ENCODE results near the gene ACOXL. TPM values are rescaled to one million over a fixed set of nuclear protein-coding genes. Genes with fewer than 3 reads are reported as not detected.

The ACOXL gene
- polyA plus RNA-seq, 4 donors, result 0.45 to 0.93 (median 0.73) TPM

GRCh38 chr2:110819711-110820110 lies 87.3 kb downstream of the ACOXL start:
- no peak for DNase-seq (ENCODE audit: low read depth in 4 of 4, low spot score in 3 of 4)

GRCh38 chr2:110820128-110820527 lies 87.8 kb downstream of the ACOXL start:
- no peak for DNase-seq (ENCODE audit: low read depth in 4 of 4, low spot score in 3 of 4)

GRCh38 chr2:110823165-110823564 lies 90.8 kb downstream of the ACOXL start:
- no peak for DNase-seq (ENCODE audit: low read depth in 4 of 4, low spot score in 3 of 4)

- no peak for DNase-seq (ENCODE audit: low read depth in 4 of 4, low spot score in 3 of 4)
These were observed 95.1 kb downstream of the ACOXL start for GRCh38 chr2:110827511-110827910.

GRCh38 chr2:110828330-110828729 lies 96.0 kb downstream of the ACOXL start:
- DNase-seq (ENCODE audit: low read depth in 4 of 4, low spot score in 3 of 4), result no peak

- no peak for DNase-seq (ENCODE audit: low read depth in 4 of 4, low spot score in 3 of 4)
These were observed 97.2 kb downstream of the ACOXL start for GRCh38 chr2:110829413-110830146.

GRCh38 chr2:110832740-110833139 lies 100.4 kb downstream of the ACOXL start:
- no peak for DNase-seq (ENCODE audit: low read depth in 4 of 4, low spot score in 3 of 4)

- DNase-seq (ENCODE audit: low read depth in 4 of 4, low spot score in 3 of 4), result no peak
These were observed 101.9 kb downstream of the ACOXL start for GRCh38 chr2:110834134-110834827.

GRCh38 chr2:110836671-110837070 lies 104.3 kb downstream of the ACOXL start:
- DNase-seq (ENCODE audit: low read depth in 4 of 4, low spot score in 3 of 4), result no peak

GRCh38 chr2:110837446-110838409 lies 105.4 kb downstream of the ACOXL start:
- peak; percentile 45 to 68 (median 50) for DNase-seq (ENCODE audit: low read depth in 4 of 4, low spot score in 3 of 4)

- DNase-seq (ENCODE audit: low read depth in 4 of 4, low spot score in 3 of 4), result no peak
These were observed 106.4 kb downstream of the ACOXL start for GRCh38 chr2:110838657-110839384.

GRCh38 chr2:110840508-110840907 lies 108.1 kb downstream of the ACOXL start:
- DNase-seq (ENCODE audit: low read depth in 4 of 4, low spot score in 3 of 4), result no peak

GRCh38 chr2:110842048-110842447 lies 109.7 kb downstream of the ACOXL start:
- DNase-seq (ENCODE audit: low read depth in 4 of 4, low spot score in 3 of 4), result no peak

- no peak for DNase-seq (ENCODE audit: low read depth in 4 of 4, low spot score in 3 of 4)
These were observed 111.1 kb downstream of the ACOXL start for GRCh38 chr2:110843496-110843895.

GRCh38 chr2:110843959-110844510 lies 111.7 kb downstream of the ACOXL start:
- DNase-seq (ENCODE audit: low read depth in 4 of 4, low spot score in 3 of 4), result no peak

GRCh38 chr2:110847651-110848050 lies 115.3 kb downstream of the ACOXL start:
- no peak for DNase-seq (ENCODE audit: low read depth in 4 of 4, low spot score in 3 of 4)

GRCh38 chr2:110848071-110848470 lies 115.7 kb downstream of the ACOXL start:
- DNase-seq (ENCODE audit: low read depth in 4 of 4, low spot score in 3 of 4), result no peak

- DNase-seq (ENCODE audit: low read depth in 4 of 4, low spot score in 3 of 4), result no peak
These were observed 116.2 kb downstream of the ACOXL start for GRCh38 chr2:110848519-110849030.

- no peak for DNase-seq (ENCODE audit: low read depth in 4 of 4, low spot score in 3 of 4)
These were observed 119.2 kb downstream of the ACOXL start for GRCh38 chr2:110851531-110851930.

- no peak for DNase-seq (ENCODE audit: low read depth in 4 of 4, low spot score in 3 of 4)
These were observed 119.7 kb downstream of the ACOXL start for GRCh38 chr2:110852051-110852450.
